Regular cardiac myocyte (primary cell): Measurements from ENCODE around the gene IRAK4. TPM values are rescaled to one million over a fixed set of nuclear protein-coding genes. Genes with fewer than 3 reads are reported as not detected.

Experiments used
- total RNA-seq: library from RNA; depleted of rRNA; stranded (reverse); fragments of >200 nt; gene quantifications from 2 replicates; pipeline ENCODE4 v1.2.3, GENCODE V29; 2014

IRAK4 gene
- total RNA-seq: 17.8 and 21.7 TPM in 2 replicates

DNA sequence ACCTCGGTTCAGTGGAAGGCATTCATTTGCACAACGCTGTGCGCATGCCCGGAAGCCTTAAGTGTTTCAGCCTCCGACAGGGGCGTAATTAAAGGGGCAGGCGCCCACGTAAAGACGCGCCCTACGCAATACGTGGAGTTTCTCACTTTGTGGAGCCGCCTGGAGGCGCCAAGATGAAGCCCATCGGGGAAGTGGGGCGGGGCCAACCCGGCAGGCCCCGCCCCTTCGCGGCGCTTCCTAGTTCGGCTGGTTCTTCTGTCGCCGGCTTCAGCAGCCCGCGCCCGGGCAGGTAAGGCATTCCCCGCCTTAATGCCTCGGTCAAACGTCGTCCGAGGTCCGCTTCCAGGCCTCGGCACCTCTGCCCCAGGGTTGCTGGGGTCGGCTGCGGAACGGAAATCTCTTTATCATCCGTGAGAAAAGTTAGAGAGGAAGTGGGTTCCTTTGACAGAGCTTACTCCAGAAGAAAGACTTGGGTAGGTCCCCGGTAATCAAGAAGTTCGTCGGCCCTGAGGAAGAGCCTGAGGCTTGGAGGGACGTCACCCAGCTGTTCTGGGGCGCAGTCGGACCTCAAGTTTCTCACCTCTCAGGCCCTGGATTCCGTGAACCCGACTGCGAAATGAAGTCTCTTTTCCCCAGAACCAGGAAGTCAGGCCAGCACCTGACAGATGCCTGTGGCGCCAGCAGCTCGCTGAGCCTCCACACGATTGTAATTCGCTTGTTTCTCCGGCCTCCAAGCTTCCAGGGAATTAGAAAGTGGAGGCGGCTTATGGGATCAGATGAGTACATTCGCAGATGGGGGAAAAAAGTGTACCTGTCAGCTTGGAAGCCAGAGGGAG lies at the start of gene IRAK4, which contains the start of gene PUS7L:
Gene IRAK4 (plus strand): TSS at position 224 of the 836 bp plus-strand sequence. CDS start 9,161 bp downstream, outside the sequence.
Gene PUS7L (minus strand): TSS at position 63 of the 836 bp plus-strand sequence. CDS start 3,545 bp downstream, outside the sequence.

DNA sequence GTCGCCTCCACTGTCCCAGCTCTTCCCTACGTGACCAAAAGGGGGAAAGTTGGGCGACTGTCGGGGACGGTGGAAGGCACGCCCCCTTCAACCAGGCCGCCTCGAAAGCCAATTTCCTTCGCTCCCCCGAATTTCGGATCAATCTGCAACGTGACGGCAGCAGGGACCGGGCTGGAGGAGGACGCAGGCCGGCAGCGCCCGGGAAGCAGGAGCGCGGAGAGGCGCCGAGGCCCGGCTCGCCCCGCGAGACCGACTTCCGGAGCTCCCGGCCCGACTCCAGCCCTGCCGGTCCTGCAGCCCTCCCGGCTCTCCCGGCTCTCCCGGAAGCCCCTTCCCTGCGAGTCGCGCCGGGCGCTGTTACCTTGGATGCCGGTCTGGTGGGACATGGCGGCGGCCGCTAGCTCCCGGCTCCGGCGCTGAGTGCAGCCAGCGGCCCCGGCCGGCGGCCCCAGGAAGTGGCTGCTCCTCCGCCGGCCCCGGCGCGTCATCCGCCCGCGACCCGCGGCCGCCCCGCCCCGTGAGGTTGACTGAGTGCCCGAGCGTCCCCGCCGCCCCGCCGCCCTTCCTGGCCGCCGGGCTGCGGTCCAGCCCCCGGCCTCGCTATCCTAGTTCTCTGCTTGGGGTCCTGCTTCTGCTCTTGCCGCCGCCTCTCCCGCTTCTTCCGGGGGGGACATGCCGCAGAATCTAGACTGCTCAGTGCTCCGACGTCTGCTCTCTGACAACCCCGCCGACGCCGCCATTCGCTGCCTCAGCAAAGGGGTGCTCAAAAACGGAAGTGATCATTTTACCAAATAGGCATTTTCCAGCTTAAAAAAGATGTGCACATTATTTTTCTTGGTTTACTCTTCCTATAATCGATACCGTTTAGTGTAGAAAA lies 47.3 kb downstream of the IRAK4 start, which contains the start of gene TWF1:
Gene TWF1 (minus strand): TSS at position 458 of the 877 bp plus-strand sequence. CDS start 72 bp downstream, at position 386.

DNA sequence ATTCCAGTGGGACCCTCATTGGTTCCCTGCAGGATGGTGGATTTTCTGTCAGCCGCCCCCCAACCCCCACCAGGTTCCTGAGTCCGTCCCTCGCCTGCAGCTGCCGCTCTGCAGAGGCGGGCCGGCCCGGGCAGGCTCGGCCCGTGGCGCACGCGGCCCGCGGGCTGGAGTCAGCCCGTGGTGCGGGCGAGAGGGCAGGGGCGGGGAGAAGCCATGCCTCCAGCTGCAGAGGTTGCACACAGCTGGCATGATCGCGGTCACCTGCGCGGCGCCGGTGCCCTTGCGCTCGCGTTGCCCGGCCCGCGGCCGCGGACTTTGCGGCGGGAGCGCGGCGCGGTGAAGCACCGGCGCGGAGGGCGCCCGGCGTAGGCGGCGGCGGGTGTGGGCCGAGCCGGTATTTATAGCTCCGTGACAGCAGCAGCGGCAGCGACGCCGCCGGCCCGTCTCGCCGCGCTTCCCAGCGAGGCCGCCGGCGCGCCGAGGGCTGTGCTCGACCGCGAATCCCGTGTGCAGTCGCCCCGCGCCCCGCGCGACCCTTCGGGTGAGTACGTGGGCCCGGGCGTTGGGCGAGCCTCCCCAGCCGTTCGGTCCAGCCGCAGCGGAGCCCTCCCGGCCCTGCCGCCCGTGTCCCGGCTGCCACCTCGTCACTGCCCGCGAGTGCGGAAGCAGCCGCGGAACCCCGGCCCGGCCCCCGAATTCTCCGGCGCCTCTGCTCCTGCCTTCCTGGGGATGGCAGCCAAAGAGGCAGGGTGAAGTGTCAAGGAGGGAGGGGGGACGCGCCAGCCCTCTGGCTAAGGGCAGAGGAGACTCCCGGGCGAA lies 77.1 kb downstream of the IRAK4 start, which contains the start of gene TMEM117:
Gene TMEM117 (plus strand): TSS at position 426 of the 819 bp plus-strand sequence.

Other genes starting within 250 kb of the IRAK4 start
- gene ADAMTS20, start 206.7 kb upstream of the IRAK4 start, total RNA-seq: not detected in 2 replicates
- 29.9 and 32.0 TPM in 2 replicates for gene PUS7L, start 161 bp upstream of the IRAK4 start, total RNA-seq
- 172 and 186 TPM in 2 replicates for gene TWF1, start 47.4 kb downstream of the IRAK4 start, total RNA-seq
- 5.4 and 10.7 TPM in 2 replicates for gene TMEM117, start 77.1 kb downstream of the IRAK4 start, total RNA-seq